Gastroesophageal sphincter (tissue), 3 donors: ENCODE measurements around the gene TACR2.

ENCODE experiments used
- CTCF ChIP-seq, 4 experiments: fragments of 200-600 bp in 2 of 4; fragments of 450-650 bp in 2 of 4; sonication (generic) in 1 of 4; IDR thresholded peaks; one replicate each; pipeline ENCODE4 v1.5.1; 2017 to 2019; ENCODE audit warnings: antibody characterized with exemption in 4 of 4, mild to moderate bottlenecking in 2 of 4, moderate library complexity in 2 of 4
- EP300 ChIP-seq: sonication (generic); formaldehyde crosslinking; IDR thresholded peaks from one replicate; pipeline ENCODE4 v1.6.1; 2017; ENCODE audit warnings: antibody characterized with exemption, mild to moderate bottlenecking
- POLR2A ChIP-seq, 2 donors: fragments of 450-650 bp; IDR thresholded peaks; one replicate each; pipeline ENCODE4 v1.6.1; 2017; ENCODE audit warnings: antibody characterized with exemption in 2 of 2, mild to moderate bottlenecking in 2 of 2, moderate library complexity in 1 of 2
- POLR2AphosphoS5 ChIP-seq: sonication (generic); formaldehyde crosslinking; IDR thresholded peaks from one replicate; pipeline ENCODE4 v1.6.1; 2017; ENCODE audit warnings: antibody characterized with exemption

DNA sequence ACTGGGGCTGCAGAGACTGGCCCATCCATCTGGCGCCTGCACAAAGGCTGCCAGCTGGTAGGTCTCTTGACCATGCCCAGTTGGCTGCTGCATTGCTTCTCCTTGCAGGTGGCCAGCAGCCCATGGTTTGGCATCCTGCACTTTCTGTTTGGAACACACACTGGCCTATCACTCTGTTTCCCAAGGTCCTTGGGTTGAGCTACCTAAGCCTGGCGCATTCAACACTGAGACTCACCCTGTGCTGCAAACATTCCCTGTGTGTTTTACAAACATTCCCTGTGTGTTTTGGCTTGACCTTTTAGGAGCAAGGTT lies 55.5 kb downstream of the TACR2 start:
- TF ChIP-seq CTCF (IDR thresholded peaks at IDR 0.05), result no peak
- TF ChIP-seq POLR2A (IDR thresholded peaks at IDR 0.05), result no peak
- no peak for TF ChIP-seq EP300
- no peak for TF ChIP-seq POLR2AphosphoS5
